GM12878 (cell line): ENCODE measurements around the gene RARG. TPM values are rescaled to one million over a fixed set of nuclear protein-coding genes. Genes with fewer than 3 reads are reported as not detected.

Experiments used
- ATAC-seq: fragments of 200-7000 bp; cut with Tn5 transposase; 3 replicates; pipeline ENCODE4 v1.9.1; 2020; ENCODE audit warnings: mild to moderate bottlenecking, moderate library complexity
- BruUV-seq: library from RNA; stranded (reverse); fragments of 400-500 nt; replicated peaks from 2 replicates; lab custom pipeline; 2021; lab: Mats Ljungman, UMichigan
- CTCF ChIA-PET: fragments of 300-600 bp; sonication (Branson Sonifier 250); formaldehyde crosslinking; extraction: SDS; loops from one replicate; lab custom pipeline; 2021; ENCODE audit warnings: inconsistent platforms; lab: Yijun Ruan, JAX
- POLR2A ChIA-PET: fragments of 350-600 bp; formaldehyde crosslinking; extraction: SDS; loops from one replicate; lab custom pipeline; 2021; ENCODE audit warnings: inconsistent platforms; lab: Charles Lee
- RAD21 ChIA-PET: fragments of 300-600 bp; sonication (Branson Sonifier 250); formaldehyde crosslinking; loops from one replicate; lab custom pipeline; 2023; ENCODE audit warnings: antibody characterized with exemption; ENCODE audit not compliant: unreplicated experiment; lab: Charles Lee
- SMC1A ChIA-PET: fragments of 300-600 bp; sonication (Branson Sonifier 250); formaldehyde crosslinking; loops from one replicate; lab custom pipeline; 2023; ENCODE audit not compliant: unreplicated experiment, uncharacterized antibody; lab: Charles Lee
- DNase-seq: peaks from one replicate; pipeline ENCODE4 v3.0.0-alpha.2; 2011; ENCODE audit warnings: low read depth, low spot score
- FAIRE-seq: peaks from 3 replicates; lab custom pipeline; 2011; peaks lifted over from hg19 to GRCh38; lab: Jason Lieb, UNC
- H2AFZ ChIP-seq: 2 replicates; pipeline ENCODE4 v1.6.0; 2011; ENCODE audit warnings: low read depth, low read length, control low read depth; ENCODE audit not compliant: control insufficient read depth
- H3K27ac ChIP-seq: 2 replicates; pipeline ENCODE4 v1.5.1; 2011; ENCODE audit warnings: control low read depth; ENCODE audit not compliant: control insufficient read depth, insufficient read depth
- H3K27me3 ChIP-seq, 2 experiments: replicated peaks in 1 of 2; 2 replicates each; pipeline versions ENCODE4 v1.6.0 to v1.6.1; 2011; ENCODE audit warnings: low read length in 1 of 2; ENCODE audit not compliant: control insufficient read depth in 2 of 2, insufficient read depth in 2 of 2
- H3K36me3 ChIP-seq, 2 experiments: 2 replicates each; pipeline ENCODE4 v1.5.1; 2011; ENCODE audit warnings: low read length in 1 of 2; ENCODE audit not compliant: control insufficient read depth in 2 of 2, insufficient read depth in 2 of 2
- H3K4me1 ChIP-seq: 2 replicates; pipeline ENCODE4 v1.6.1; 2011; ENCODE audit warnings: mild to moderate bottlenecking, low read length, moderate library complexity, mixed read lengths; ENCODE audit not compliant: control insufficient read depth, insufficient read depth
- H3K4me2 ChIP-seq: 2 replicates; pipeline ENCODE4 v1.6.0; 2011; ENCODE audit warnings: control low read depth; ENCODE audit not compliant: control insufficient read depth, insufficient read depth
- H3K4me3 ChIP-seq: fragments of 200-600 bp; sonication (generic); 2 replicates; pipeline ENCODE4 v1.5.1; 2016
- H3K79me2 ChIP-seq: 2 replicates; pipeline ENCODE4 v1.6.0; 2011; ENCODE audit warnings: low read length; ENCODE audit not compliant: control insufficient read depth, insufficient read depth
- H3K9ac ChIP-seq: 2 replicates; pipeline ENCODE4 v1.8.0; 2011; ENCODE audit warnings: low read length, control low read depth, mixed read lengths; ENCODE audit not compliant: control insufficient read depth, insufficient read depth
- H3K9me3 ChIP-seq: replicated peaks from 3 replicates; pipeline ENCODE4 v1.5.1; 2011; ENCODE audit warnings: mild to moderate bottlenecking, low read length; ENCODE audit not compliant: control insufficient read depth, insufficient read depth
- H4K20me1 ChIP-seq: 2 replicates; pipeline ENCODE4 v1.6.0; 2011; ENCODE audit not compliant: control insufficient read depth, insufficient read depth
- BRCA1 ChIP-seq: IDR thresholded peaks from 2 replicates; pipeline ENCODE4 v1.6.1; 2011; ENCODE audit warnings: low read depth, low read length, improper control_type of control experiment
- POLR2AphosphoS2 ChIP-seq: IDR thresholded peaks from 2 replicates; pipeline ENCODE4 v1.6.1; 2011; ENCODE audit warnings: low read depth, mild to moderate bottlenecking, low read length, improper control_type of control experiment, moderate library complexity
- ZSCAN29 ChIP-seq: fragments of 450-650 bp; IDR thresholded peaks from 2 replicates; pipeline ENCODE4 v1.6.1; 2017; ENCODE audit warnings: mild to moderate bottlenecking, moderate library complexity
- ZZZ3 ChIP-seq: IDR thresholded peaks from 2 replicates; pipeline ENCODE4 v1.6.1; 2011; ENCODE audit warnings: low read depth; ENCODE audit not compliant: control insufficient read depth, insufficient read length
- WGBS: methylation state at CpG from one replicate; pipeline ENCODE4 v1.1.6; 2016; ENCODE audit warnings: low lambda C conversion rate; ENCODE audit not compliant: insufficient replicate concordance, insufficient coverage; ENCODE audit errors: missing lambda C conversion rate; 5-methylcytosine and 5-hydroxymethylcytosine counted together
- in situ Hi-C: fragments of 300-500 bp; cut with MboI; formaldehyde crosslinking; loops from 9 replicates; pipeline ENCODE4 v1.14.3; 2018; ENCODE audit warnings: mixed read lengths
- intact Hi-C: fragments of 100-400 bp; cut with micrococcal nuclease; formaldehyde crosslinking; loops from one replicate; pipeline ENCODE4 v1.14.2; 2022; ENCODE audit not compliant: unreplicated experiment
- polyA plus RNA-seq, 11 experiments: library from polyadenylated mRNA; depleted of rRNA in 4 of 11; unstranded in 6 of 11; stranded (reverse) in 5 of 11; fragments of >200 nt; fragmentation: Nextera tagmentation in 4 of 11; fragmentation: Illumina TruSeq in 1 of 11; extraction: Ambion mirVana in 4 of 11; extraction: Trizol in 1 of 11; gene quantifications; 1 replicate in 1 of 11; 2 replicates in 10 of 11; pipeline versions ENCODE4 v1.2.1 to v1.2.3, GENCODE V29; 2011 to 2016; ENCODE audit warnings: inconsistent platforms in 2 of 11, missing spikeins in 2 of 11, low read depth in 1 of 11
- total RNA-seq, 4 experiments: library from RNA; depleted of rRNA in 3 of 4; stranded (reverse); fragments of >200 nt in 3 of 4; fragmentation: Illumina TruSeq in 1 of 4; extraction: Trizol in 1 of 4; gene quantifications; 2 replicates each; pipeline versions ENCODE4 v1.2.1 to v1.2.3, GENCODE V29; 2013 to 2021
- TF ChIP-seq, protein P1 (sequence below): fragments of 450-650 bp; IDR thresholded peaks from 2 replicates; pipeline ENCODE4 v1.6.1; 2017; ENCODE audit warnings: mild to moderate bottlenecking, moderate library complexity

The RARG gene
- total and polyA plus RNA-seq, 10 of the 15 experiments (the other 5 are each of a cell fraction or from before 2014, with no cell fraction given): 0.27 to 8.1 (median 4.1) TPM

DNA sequence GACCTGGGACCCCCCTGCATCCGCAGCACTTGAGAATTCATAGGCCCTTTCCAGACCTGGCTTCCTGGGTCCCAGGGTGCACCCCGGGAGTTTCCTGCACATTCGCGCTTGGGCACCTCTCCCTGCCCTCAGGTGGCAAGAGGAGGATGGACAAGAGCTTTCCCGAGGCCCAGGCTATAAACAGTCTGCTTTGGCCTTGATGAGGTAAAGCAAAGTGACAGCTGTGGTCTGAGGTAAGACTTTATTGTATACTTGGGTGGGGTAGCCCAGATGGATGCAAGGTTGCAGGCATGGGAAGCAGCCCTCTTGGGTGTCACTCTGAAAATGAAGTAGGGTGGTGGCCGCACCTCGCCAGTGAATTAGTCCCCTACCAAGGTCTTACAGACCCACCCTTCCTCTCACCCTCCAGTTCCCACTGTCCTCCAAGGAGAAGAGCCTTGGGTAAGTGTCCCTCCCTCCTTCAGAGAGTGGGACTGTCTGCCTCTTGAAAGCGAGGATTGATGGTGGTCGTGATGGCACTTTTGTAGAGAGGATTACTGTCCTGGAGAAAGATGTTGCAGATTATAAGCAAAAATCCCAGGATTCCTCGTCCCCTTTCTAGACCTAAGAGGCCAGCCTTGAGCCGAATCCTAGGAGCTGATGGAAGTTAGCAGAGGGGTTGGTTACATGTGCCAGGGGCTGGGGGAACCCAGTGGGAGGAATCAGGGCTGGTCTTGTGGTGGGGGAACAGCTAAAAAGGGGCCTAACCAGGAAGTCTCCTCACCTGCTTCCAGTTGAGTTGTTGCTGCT, 40.7 kb downstream of the RARG start:
- H3K4me3 ChIP-seq: no peak overlapping the region
- WGBS: 92% methylated on average over 11 of the region's 11 CpGs
- ATAC-seq (no peak), FAIRE-seq (no peak), DNase-seq (no peak)
- H3K9me3 ChIP-seq: no peaks in the 10 kb centered on the region
- no TSS peak for BruUV-seq
- TF ChIP-seq ZZZ3 (no peak), BRCA1 (no peak), ZSCAN29 (no peak), POLR2AphosphoS2 (0 out of 2 replicates have a peak, but pooled peaks have one; percentile 42)
- TF ChIP-seq, protein P1, sequence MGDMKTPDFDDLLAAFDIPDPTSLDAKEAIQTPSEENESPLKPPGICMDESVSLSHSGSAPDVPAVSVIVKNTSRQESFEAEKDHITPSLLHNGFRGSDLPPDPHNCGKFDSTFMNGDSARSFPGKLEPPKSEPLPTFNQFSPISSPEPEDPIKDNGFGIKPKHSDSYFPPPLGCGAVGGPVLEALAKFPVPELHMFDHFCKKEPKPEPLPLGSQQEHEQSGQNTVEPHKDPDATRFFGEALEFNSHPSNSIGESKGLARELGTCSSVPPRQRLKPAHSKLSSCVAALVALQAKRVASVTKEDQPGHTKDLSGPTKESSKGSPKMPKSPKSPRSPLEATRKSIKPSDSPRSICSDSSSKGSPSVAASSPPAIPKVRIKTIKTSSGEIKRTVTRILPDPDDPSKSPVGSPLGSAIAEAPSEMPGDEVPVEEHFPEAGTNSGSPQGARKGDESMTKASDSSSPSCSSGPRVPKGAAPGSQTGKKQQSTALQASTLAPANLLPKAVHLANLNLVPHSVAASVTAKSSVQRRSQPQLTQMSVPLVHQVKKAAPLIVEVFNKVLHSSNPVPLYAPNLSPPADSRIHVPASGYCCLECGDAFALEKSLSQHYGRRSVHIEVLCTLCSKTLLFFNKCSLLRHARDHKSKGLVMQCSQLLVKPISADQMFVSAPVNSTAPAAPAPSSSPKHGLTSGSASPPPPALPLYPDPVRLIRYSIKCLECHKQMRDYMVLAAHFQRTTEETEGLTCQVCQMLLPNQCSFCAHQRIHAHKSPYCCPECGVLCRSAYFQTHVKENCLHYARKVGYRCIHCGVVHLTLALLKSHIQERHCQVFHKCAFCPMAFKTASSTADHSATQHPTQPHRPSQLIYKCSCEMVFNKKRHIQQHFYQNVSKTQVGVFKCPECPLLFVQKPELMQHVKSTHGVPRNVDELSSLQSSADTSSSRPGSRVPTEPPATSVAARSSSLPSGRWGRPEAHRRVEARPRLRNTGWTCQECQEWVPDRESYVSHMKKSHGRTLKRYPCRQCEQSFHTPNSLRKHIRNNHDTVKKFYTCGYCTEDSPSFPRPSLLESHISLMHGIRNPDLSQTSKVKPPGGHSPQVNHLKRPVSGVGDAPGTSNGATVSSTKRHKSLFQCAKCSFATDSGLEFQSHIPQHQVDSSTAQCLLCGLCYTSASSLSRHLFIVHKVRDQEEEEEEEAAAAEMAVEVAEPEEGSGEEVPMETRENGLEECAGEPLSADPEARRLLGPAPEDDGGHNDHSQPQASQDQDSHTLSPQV: no peak
- H3K9ac ChIP-seq: no peak overlapping the region
- no peak overlapping the region for H2AFZ ChIP-seq
- H3K27ac ChIP-seq: no peak overlapping the region
- ChIA-PET CTCF (interaction anchor here (0.8 to 6.7 kb wide), 7 partner anchors 9 to 77 kb away, joined by 3 to 89 read pairs (median 6); partner anchors contain the start of gene ESPL1), SMC1A (interaction anchor here (0.9 to 5.3 kb wide), 6 partner anchors 10 to 97 kb away, joined by 3 to 17 read pairs (median 4); partner anchors contain the start of gene ESPL1), POLR2A (interaction anchor here (0.5 kb wide), 2 partner anchors 13 to 454 kb away, joined by 4 to 6 read pairs; no protein-coding TSS in a partner anchor), RAD21 (interaction anchor here (2.3 kb wide), 1 partner anchor 32 kb away, joined by 16 read pairs; no protein-coding TSS in a partner anchor)
- H3K4me2 ChIP-seq: no peak overlapping the region
- no peaks in the 10 kb centered on the region for H3K79me2 ChIP-seq
- H3K36me3 ChIP-seq: peaks cover 43 to 56% of the 10 kb centered on the region in 2 experiments
- intact Hi-C loops (no loop called here), in situ Hi-C loops (no loop called here)
- H3K4me1 ChIP-seq: no peaks in the 10 kb centered on the region
- H3K27me3 ChIP-seq: no peaks in the 10 kb centered on the region
- no peaks in the 10 kb centered on the region for H4K20me1 ChIP-seq
